Stomach (tissue), 4 donors: ENCODE results near the gene TMEM43.

Experiments
- CTCF ChIP-seq, 7 experiments: fragments of 450-650 bp in 4 of 7; fragments of 200-600 bp in 3 of 7; sonication (generic) in 3 of 7; IDR thresholded peaks; one replicate each; pipeline ENCODE4 v1.5.1; 2016 to 2019; ENCODE audit warnings: antibody characterized with exemption in 7 of 7, control low read depth in 2 of 7, mild to moderate bottlenecking in 1 of 7
- EP300 ChIP-seq: sonication (generic); formaldehyde crosslinking; IDR thresholded peaks from one replicate; pipeline ENCODE4 v1.6.1; 2017; ENCODE audit warnings: antibody characterized with exemption
- POLR2A ChIP-seq, 4 donors: fragments of 450-650 bp; IDR thresholded peaks; one replicate each; pipeline ENCODE4 v1.6.1; 2016; ENCODE audit warnings: antibody characterized with exemption in 4 of 4, control low read depth in 2 of 4, mild to moderate bottlenecking in 1 of 4, moderate library complexity in 1 of 4

GRCh38 chr3:14128724-14129123 is 3.9 kb downstream of the TMEM43 start:
- TF ChIP-seq POLR2A (IDR thresholded peaks at IDR 0.05) (no peak), EP300 (no peak), CTCF (IDR thresholded peaks at IDR 0.05) (no peak)
